GM23248 (cell line): Measurements from ENCODE around the gene HAPLN2. TPM values are rescaled to one million over a fixed set of nuclear protein-coding genes. Genes with fewer than 3 reads are reported as not detected.
"Not testable (repeated sequence)": the region's sequence is repeated elsewhere in the genome, so short reads cannot be mapped to it uniquely, and the experiment has no call there.

Source experiments
- DNase-seq: peaks from one replicate; pipeline ENCODE4 v3.0.0-alpha.2; 2015
- H2AFZ ChIP-seq: fragments of 200-600 bp; sonication (generic); 2 replicates; pipeline ENCODE4 v1.6.1; 2016; ENCODE audit warnings: antibody characterized with exemption
- H3F3A ChIP-seq: fragments of 200-600 bp; sonication (generic); 2 replicates; pipeline ENCODE4 v1.6.1; 2016; ENCODE audit warnings: mild to moderate bottlenecking, antibody characterized with exemption, mixed run types; ENCODE audit not compliant: insufficient read depth
- H3K27ac ChIP-seq: fragments of 200-600 bp; sonication (generic); 2 replicates; pipeline ENCODE4 v1.5.1; 2016; ENCODE audit warnings: mild to moderate bottlenecking
- H3K27me3 ChIP-seq: fragments of 200-600 bp; sonication (generic); replicated peaks from 2 replicates; pipeline ENCODE4 v1.6.1; 2016; ENCODE audit warnings: mild to moderate bottlenecking; ENCODE audit not compliant: insufficient read depth
- H3K36me3 ChIP-seq: fragments of 200-600 bp; sonication (generic); 2 replicates; pipeline ENCODE4 v1.6.1; 2016; ENCODE audit warnings: low read depth, mild to moderate bottlenecking
- H3K4me1 ChIP-seq: fragments of 200-600 bp; sonication (generic); 2 replicates; pipeline ENCODE4 v1.6.1; 2016; ENCODE audit warnings: mild to moderate bottlenecking; ENCODE audit not compliant: insufficient read depth
- H3K4me2 ChIP-seq: fragments of 200-600 bp; sonication (generic); one replicate; pipeline ENCODE4 v1.6.1; 2016; ENCODE audit warnings: mild to moderate bottlenecking; ENCODE audit not compliant: unreplicated experiment
- H3K4me3 ChIP-seq: fragments of 200-600 bp; sonication (generic); 2 replicates; pipeline ENCODE4 v1.5.1; 2016; ENCODE audit warnings: mild to moderate bottlenecking
- H3K79me2 ChIP-seq: fragments of 200-600 bp; sonication (generic); 2 replicates; pipeline ENCODE4 v1.6.1; 2016; ENCODE audit warnings: mild to moderate bottlenecking; ENCODE audit not compliant: insufficient read depth
- H3K9ac ChIP-seq: fragments of 200-600 bp; sonication (generic); 2 replicates; pipeline ENCODE4 v1.6.1; 2016; ENCODE audit warnings: mild to moderate bottlenecking
- H3K9me2 ChIP-seq: fragments of 200-600 bp; sonication (generic); 2 replicates; pipeline ENCODE4 v1.6.1; 2016; ENCODE audit warnings: mixed run types, mild to moderate bottlenecking, moderate library complexity; ENCODE audit not compliant: insufficient read depth
- H3K9me3 ChIP-seq: fragments of 200-600 bp; sonication (generic); one replicate; pipeline ENCODE4 v1.6.1; 2017; ENCODE audit warnings: low read depth
- H4K20me1 ChIP-seq: fragments of 200-600 bp; sonication (generic); 2 replicates; pipeline ENCODE4 v1.6.0; 2016; ENCODE audit not compliant: insufficient read depth
- EZH2 ChIP-seq: fragments of 200-600 bp; sonication (generic); IDR thresholded peaks from 2 replicates; pipeline ENCODE4 v1.6.1; 2018; ENCODE audit warnings: antibody characterized with exemption, mild to moderate bottlenecking; ENCODE audit not compliant: insufficient read depth, poor library complexity, severe bottlenecking
- EZH2phosphoT487 ChIP-seq: fragments of 200-600 bp; sonication (generic); IDR thresholded peaks from 2 replicates; pipeline ENCODE4 v1.6.1; 2018; ENCODE audit warnings: antibody characterized with exemption, moderate library complexity, mild to moderate bottlenecking, low read depth; ENCODE audit not compliant: insufficient read depth
- WGBS, 2 experiments: methylation state at CpG; one replicate each; pipeline ENCODE4 v1.1.6; 2015 to 2017; ENCODE audit warnings: low lambda C conversion rate in 2 of 2, low coverage in 1 of 2; ENCODE audit errors: missing lambda C conversion rate in 2 of 2; 5-methylcytosine and 5-hydroxymethylcytosine counted together
- in situ Hi-C: fragments of 300-500 bp; cut with MboI; formaldehyde crosslinking; loops from 2 replicates; pipeline ENCODE4 v1.15.0; 2020
- polyA plus RNA-seq: library from polyadenylated mRNA; unstranded; fragments of >200 nt; fragmentation: Nextera tagmentation; extraction: Ambion mirVana; gene quantifications from 2 replicates; pipeline ENCODE4 v1.2.1, GENCODE V29; 2016
- total RNA-seq: library from RNA; depleted of rRNA; stranded (reverse); fragments of >200 nt; shearing (Covaris generic); gene quantifications from 2 replicates; pipeline ENCODE4 v1.2.3, GENCODE V29; 2014

HAPLN2 gene
- total and polyA plus RNA-seq, 2 experiments from 2014 or later: not detected

DNA sequence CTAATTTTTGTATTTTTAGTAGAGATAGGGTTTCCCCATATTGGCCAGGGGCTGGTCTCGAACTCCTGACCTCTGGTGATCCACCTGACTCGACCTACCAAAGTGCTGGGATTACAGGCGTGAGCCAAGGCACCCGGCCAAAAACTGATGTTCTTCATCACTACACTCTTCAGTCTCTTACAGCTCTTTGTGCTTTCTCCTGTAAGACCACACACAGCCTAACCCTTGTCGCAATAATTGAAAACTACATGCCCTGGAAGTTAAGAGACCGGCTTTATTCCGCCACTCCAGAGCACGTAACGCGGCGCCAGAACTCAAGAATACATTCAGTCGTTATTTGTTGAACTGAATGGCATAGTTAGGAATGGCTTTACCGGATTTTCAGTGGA lies 18.5 kb upstream of the HAPLN2 start:
- Histone ChIP-seq H3K9ac (peak overlapping the region; percentile 86), H3K4me2 (peak overlapping the region; percentile 94), H3K36me3 (no peaks in the 10 kb centered on the region), H3K27me3 (no peaks in the 10 kb centered on the region), H3F3A (no peaks in the 10 kb centered on the region), H3K9me2 (no peaks in the 10 kb centered on the region), H3K9me3 (no peaks in the 10 kb centered on the region), H4K20me1 (no peaks in the 10 kb centered on the region), H3K79me2 (peaks cover 30% of the 10 kb centered on the region), H2AFZ (peak overlapping the region; percentile 99), H3K27ac (peak overlapping the region; percentile 76), H3K4me3 (peak overlapping the region; percentile 93), H3K4me1 (peaks cover 17% of the 10 kb centered on the region)
- TF ChIP-seq EZH2phosphoT487 (no peak), EZH2 (no peak)
- DNase-seq: peak; percentile 51
- 4 to 5% methylated on average over 13 of the region's 13 CpGs for WGBS, 2 experiments
- in situ Hi-C loops: loop anchor here (10.0 kb wide), 1 partner anchor 216 kb away; no protein-coding TSS in a partner anchor

DNA sequence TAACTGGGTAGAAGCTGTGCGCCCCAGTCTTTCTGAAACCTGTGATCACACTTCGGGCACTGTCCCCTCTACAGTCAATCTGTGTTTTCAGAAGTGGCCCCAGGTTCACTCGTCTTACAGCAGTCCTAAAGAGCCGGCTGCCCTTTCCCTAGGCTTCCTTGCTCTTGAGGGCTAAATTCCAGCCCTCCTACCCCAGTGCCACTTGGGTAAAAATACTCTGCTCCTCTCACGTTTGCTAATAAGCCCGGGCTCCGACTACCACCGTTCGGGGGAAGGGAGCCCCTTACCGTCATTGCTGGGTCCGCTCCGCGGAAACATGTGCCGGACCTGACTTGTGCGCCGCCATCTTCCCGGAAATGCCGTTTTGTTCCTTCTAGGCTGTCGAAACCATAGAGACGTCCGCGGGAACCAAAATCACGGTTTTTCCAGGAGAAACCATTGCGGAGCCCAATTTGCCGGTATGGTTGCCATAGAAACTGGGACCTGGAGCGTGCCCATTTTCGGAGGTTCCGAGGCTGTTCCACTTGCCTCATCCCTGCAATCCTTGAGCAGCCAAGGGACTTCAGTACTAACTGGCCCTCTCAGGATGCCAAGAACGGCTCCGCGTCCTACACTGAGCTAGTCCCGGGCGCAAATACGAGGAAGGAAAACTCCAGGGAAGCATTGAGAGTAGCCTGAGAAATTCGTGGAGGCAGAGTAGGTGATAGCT lies 17.9 kb upstream of the HAPLN2 start, which contains the start of gene GPATCH4:
Gene GPATCH4 (minus strand): TSS at position 358 of the 709 bp plus-strand sequence.
- Histone ChIP-seq H2AFZ (peak within 1 kb of the TSS; percentile 99), H3K27me3 (no peaks in the 10 kb centered on the region), H3K27ac (peak within 1 kb of the TSS; percentile 76), H3K36me3 (no peaks in the 10 kb centered on the region), H3K9ac (peak within 1 kb of the TSS; percentile 86), H3K4me1 (peaks cover 17% of the 10 kb centered on the region), H3K9me3 (no peaks in the 10 kb centered on the region), H4K20me1 (no peaks in the 10 kb centered on the region), H3K4me2 (peak within 1 kb of the TSS; percentile 94), H3F3A (no peaks in the 10 kb centered on the region), H3K79me2 (peaks cover 30% of the 10 kb centered on the region), H3K4me3 (peak within 1 kb of the TSS; percentile 93), H3K9me2 (no peaks in the 10 kb centered on the region)
- 1% methylated on average over 35 of the region's 35 CpGs for WGBS, 2 experiments
- in situ Hi-C loops: loop anchor here (10.0 kb wide), 1 partner anchor 216 kb away; no protein-coding TSS in a partner anchor
- TF ChIP-seq EZH2 (no peak), EZH2phosphoT487 (no peak)
- peak; percentile 98 for DNase-seq

DNA sequence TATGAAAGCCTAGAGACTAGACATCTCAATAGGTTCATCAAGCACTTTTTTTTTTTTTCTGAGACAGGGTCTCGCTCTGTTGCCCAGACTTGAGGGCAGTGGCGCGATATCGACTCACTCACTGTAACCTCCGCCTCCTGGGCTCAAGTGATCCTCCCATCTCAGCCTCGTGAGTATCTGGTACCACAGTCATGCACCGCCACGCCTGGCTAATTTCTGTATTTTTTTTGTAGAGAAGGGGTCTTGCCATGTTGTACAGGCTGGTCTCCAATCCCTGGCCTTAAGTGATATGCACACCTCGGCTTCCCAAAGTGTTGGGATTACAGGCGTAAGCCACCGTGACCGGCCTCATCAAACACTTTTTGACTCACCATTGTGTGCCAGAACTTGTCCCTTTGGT lies 17.3 kb upstream of the HAPLN2 start:
- peak overlapping the region; percentile 93 for H3K4me3 ChIP-seq
- 64% methylated on average over 12 of the region's 12 CpGs for WGBS, 2 experiments
- H3F3A ChIP-seq: no peaks in the 10 kb centered on the region
- H2AFZ ChIP-seq: peak overlapping the region; percentile 99
- H4K20me1 ChIP-seq: no peaks in the 10 kb centered on the region
- peaks cover 30% of the 10 kb centered on the region for H3K79me2 ChIP-seq
- in situ Hi-C loops: loop anchor here (10.0 kb wide), 1 partner anchor 217 kb away; no protein-coding TSS in a partner anchor
- no peaks in the 10 kb centered on the region for H3K9me3 ChIP-seq
- H3K27ac ChIP-seq: peak overlapping the region; percentile 76
- no peak for DNase-seq
- H3K4me2 ChIP-seq: peak overlapping the region; percentile 94
- H3K9ac ChIP-seq: peak overlapping the region; percentile 86
- no peaks in the 10 kb centered on the region for H3K27me3 ChIP-seq
- no peaks in the 10 kb centered on the region for H3K36me3 ChIP-seq
- peaks cover 17% of the 10 kb centered on the region for H3K4me1 ChIP-seq
- no peak for TF ChIP-seq EZH2phosphoT487
- no peak for TF ChIP-seq EZH2
- H3K9me2 ChIP-seq: no peaks in the 10 kb centered on the region

DNA sequence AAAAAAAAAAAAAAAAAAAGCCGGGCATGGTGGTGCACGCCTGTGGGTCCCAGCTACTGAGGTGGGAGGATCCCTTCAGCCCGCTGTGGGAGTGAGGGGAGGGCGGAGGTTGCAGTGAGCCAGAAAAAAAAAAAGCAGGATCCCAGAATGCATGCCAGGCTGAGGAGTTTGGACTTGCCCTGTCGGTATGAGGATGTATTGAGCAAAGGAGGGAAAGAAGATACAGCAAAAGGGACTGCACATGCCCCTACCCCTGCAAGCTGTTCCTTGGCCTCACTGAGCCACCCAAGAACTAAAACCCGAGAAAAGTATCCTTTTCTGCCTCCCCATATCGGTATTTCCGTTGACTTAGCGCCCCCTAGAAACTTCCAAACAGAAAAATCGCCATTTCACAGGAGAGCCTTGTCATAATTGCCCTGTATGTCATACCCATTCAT lies 16.6 kb upstream of the HAPLN2 start:
- in situ Hi-C loops: loop anchor here (10.0 kb wide), 1 partner anchor 218 kb away; no protein-coding TSS in a partner anchor
- Histone ChIP-seq H3K4me2 (no peak overlapping the region), H3K4me3 (no peak overlapping the region), H3F3A (no peaks in the 10 kb centered on the region), H3K9me2 (no peaks in the 10 kb centered on the region), H3K27ac (no peak overlapping the region), H3K9ac (no peak overlapping the region), H3K27me3 (no peaks in the 10 kb centered on the region), H3K9me3 (no peaks in the 10 kb centered on the region), H3K4me1 (peaks cover 17% of the 10 kb centered on the region), H3K79me2 (peaks cover 30% of the 10 kb centered on the region), H4K20me1 (no peaks in the 10 kb centered on the region), H3K36me3 (no peaks in the 10 kb centered on the region), H2AFZ (peak overlapping the region; percentile 99)
- 20 to 33% methylated on average over 10 of the region's 10 CpGs for WGBS, 2 experiments
- TF ChIP-seq EZH2 (no peak), EZH2phosphoT487 (no peak)
- DNase-seq: peak; percentile 60

DNA sequence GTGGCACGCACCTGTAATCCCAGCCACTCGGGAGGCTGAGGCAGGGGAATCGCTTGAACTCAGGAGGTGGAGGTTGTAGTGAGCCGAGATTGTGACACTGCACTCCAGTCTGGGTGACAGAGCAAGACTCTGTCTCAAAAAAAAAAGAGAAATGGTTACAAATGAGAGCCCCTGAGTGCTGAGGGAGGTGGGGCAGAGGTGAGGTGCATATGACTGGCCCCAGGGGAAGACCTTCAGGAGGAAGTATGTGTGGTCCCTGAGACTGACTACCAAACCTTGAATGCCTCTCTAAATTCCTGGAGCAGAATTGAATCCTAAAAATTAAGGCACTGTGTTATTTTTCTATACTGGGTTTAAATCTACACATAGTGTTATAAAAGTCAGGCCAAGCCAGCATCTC lies 11.9 kb upstream of the HAPLN2 start:
- not testable (repeated sequence) for H3F3A ChIP-seq, H3K9ac ChIP-seq, H3K4me3 ChIP-seq, H3K9me2 ChIP-seq, H3K79me2 ChIP-seq, H3K9me3 ChIP-seq, H2AFZ ChIP-seq, H4K20me1 ChIP-seq, H3K27me3 ChIP-seq, DNase-seq, H3K36me3 ChIP-seq, H3K27ac ChIP-seq, H3K4me2 ChIP-seq, H3K4me1 ChIP-seq
- in situ Hi-C loops: loop anchor here (10.0 kb wide), 1 partner anchor 223 kb away; no protein-coding TSS in a partner anchor
- WGBS, 2 experiments: 69 to 86% methylated on average over 4 of the region's 4 CpGs
